GM12875 (cell line): Measurements from ENCODE around the gene RPS6KA3.

Experiments
- H3K4me3 ChIP-seq: one replicate; pipeline ENCODE4 v1.5.1; 2011; ENCODE audit warnings: low read depth, low read length, control low read depth
- TF ChIP-seq, protein P1 (sequence below): IDR thresholded peaks from 2 replicates; pipeline ENCODE4 v1.5.1; 2011; ENCODE audit warnings: low read depth, mild to moderate bottlenecking, control low read depth, inconsistent platforms, low read length, moderate library complexity, borderline replicate concordance; ENCODE audit not compliant: insufficient read depth

Gene RPS6KA3

GRCh38 chrX:20140420-20140819 is 126.3 kb downstream of the RPS6KA3 start:
- TF ChIP-seq, protein P1, sequence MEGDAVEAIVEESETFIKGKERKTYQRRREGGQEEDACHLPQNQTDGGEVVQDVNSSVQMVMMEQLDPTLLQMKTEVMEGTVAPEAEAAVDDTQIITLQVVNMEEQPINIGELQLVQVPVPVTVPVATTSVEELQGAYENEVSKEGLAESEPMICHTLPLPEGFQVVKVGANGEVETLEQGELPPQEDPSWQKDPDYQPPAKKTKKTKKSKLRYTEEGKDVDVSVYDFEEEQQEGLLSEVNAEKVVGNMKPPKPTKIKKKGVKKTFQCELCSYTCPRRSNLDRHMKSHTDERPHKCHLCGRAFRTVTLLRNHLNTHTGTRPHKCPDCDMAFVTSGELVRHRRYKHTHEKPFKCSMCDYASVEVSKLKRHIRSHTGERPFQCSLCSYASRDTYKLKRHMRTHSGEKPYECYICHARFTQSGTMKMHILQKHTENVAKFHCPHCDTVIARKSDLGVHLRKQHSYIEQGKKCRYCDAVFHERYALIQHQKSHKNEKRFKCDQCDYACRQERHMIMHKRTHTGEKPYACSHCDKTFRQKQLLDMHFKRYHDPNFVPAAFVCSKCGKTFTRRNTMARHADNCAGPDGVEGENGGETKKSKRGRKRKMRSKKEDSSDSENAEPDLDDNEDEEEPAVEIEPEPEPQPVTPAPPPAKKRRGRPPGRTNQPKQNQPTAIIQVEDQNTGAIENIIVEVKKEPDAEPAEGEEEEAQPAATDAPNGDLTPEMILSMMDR = no peak
- H3K4me3 ChIP-seq = peak overlapping the region; percentile 97

DNA sequence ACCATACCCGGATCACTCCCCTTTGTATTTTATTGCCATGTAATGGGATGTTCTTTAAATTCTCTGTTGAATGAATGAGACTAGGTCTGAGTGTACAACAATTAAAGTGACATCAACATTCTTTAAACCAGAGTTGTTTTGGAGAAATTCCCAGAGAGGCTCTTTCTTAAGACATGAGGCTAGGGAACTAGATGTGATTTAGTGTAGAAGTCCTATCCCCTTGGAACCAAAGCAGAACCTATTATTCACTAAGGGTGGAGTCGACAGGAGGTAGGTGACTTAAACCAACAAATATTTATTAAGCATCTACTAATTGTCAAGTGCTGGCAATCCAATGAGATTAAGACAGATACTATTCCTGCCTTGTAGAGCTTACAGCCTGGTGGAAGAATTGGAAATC is 126.7 kb downstream of the RPS6KA3 start:
- TF ChIP-seq, protein P1 = no peak
- peak overlapping the region; percentile 97 for H3K4me3 ChIP-seq

- TF ChIP-seq, protein P1 = no peak
- no peak overlapping the region for H3K4me3 ChIP-seq
Observed at GRCh38 chrX:20135944-20136343, 130.8 kb downstream of the RPS6KA3 start.

- TF ChIP-seq, protein P1 = no peak
- no peak overlapping the region for H3K4me3 ChIP-seq
Observed at GRCh38 chrX:20132666-20133065, 134.0 kb downstream of the RPS6KA3 start.

DNA sequence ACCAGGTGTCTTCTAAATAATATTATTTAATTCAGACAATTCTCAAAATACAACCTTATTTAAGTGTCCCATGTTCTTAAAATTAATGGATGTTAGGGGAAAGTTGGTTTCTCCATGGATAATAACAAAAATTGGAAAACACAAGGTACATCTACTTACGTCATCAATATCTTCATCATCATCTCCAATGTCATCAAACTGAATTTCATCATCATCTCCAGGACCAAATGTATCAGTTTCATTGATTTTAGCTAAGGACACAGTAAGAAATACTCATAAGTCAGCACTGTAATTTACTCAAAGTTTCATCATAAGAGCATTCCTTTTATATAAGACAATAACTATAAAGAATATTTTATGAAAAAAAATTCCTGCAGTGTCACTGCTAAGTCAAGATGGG is 136.4 kb downstream of the RPS6KA3 start:
- no peak overlapping the region for H3K4me3 ChIP-seq
- TF ChIP-seq, protein P1 = no peak

- TF ChIP-seq, protein P1 = no peak
- H3K4me3 ChIP-seq = no peak overlapping the region
Observed at GRCh38 chrX:20129547-20129946, 137.2 kb downstream of the RPS6KA3 start.

DNA sequence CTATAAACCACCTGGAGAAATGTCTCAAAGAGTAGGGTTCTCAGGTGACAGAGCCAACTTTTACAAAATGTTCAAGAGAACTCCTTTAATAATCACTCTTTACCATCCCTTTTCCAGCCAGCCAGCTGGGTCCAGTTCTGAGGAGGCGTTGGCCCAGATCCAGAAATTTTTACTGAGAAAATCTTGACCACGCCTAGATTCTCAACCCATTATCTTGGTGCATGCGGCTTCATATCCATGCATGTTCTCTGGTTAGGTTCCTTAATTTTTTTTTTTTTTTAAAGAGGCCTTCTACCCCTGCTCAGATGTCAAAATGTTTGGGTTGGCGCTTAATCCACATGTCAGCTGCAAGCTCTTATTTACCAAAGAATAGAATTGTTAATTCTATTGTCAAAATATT is 138.0 kb downstream of the RPS6KA3 start:
- no peak overlapping the region for H3K4me3 ChIP-seq
- TF ChIP-seq, protein P1 = no peak
